Endothelial cell of umbilical vein (primary cell): Measurements from ENCODE around the gene LOXL1.

ENCODE experiments used
- CTCF ChIP-seq, 2 donors: IDR thresholded peaks; 1 replicate in 1 of 2; 2 replicates in 1 of 2; pipeline ENCODE4 v1.5.1; 2011; ENCODE audit warnings: low read length in 2 of 2, mild to moderate bottlenecking in 2 of 2, moderate library complexity in 2 of 2, control low read depth in 1 of 2, inconsistent platforms in 1 of 2, low read depth in 1 of 2; ENCODE audit not compliant: insufficient read depth in 1 of 2; ENCODE audit errors: extremely low read depth in 1 of 2
- POLR2A ChIP-seq: IDR thresholded peaks from 2 replicates; pipeline ENCODE4 v1.6.1; 2012; ENCODE audit warnings: low read depth, mild to moderate bottlenecking, control low read depth, low read length

- TF ChIP-seq POLR2A (no peak), CTCF (IDR thresholded peaks at IDR 0.05; ENCODE audit: extremely low read depth in 1 of 2, insufficient read depth in 1 of 2, low read depth in 1 of 2, low read length in 2 of 2) (no peak)
Observed at GRCh38 chr15:73965758-73966113, 39.5 kb downstream of the LOXL1 start.
